NT2/D1 (cell line): ENCODE data around the gene OR2V1.

ENCODE experiments used
- SUZ12 ChIP-seq: IDR thresholded peaks from 2 replicates; pipeline ENCODE4 v1.6.1; 2011; ENCODE audit not compliant: insufficient read length, insufficient read depth; ENCODE audit errors: extremely low read depth
- ZNF274 ChIP-seq: IDR thresholded peaks from 2 replicates; pipeline ENCODE4 v1.6.1; 2011; ENCODE audit warnings: mild to moderate bottlenecking, low read depth, low read length

DNA sequence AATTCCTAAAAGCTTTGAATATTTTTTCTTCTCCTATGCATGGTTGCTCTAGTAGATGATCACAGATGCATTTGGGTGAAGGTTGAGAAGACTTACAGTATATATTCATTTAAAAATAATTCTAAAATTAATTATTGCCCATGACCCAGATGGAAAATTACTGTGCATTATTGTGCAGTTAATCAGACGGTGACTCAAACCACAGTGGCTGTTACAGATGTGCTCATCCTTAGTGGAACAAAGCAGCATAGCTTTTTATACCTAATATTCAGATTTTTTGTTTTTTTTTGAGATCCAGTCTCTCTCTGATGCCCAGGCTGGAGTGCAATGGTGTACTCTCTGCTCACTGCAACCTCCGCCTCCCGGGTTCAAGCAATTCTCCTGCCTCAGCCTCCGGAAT is 10.7 kb downstream of the OR2V1 start:
- TF ChIP-seq ZNF274 (no peak), SUZ12 (no peak)
